Measurements from ENCODE around the gene XRCC4. TPM values are rescaled to one million over a fixed set of nuclear protein-coding genes. Genes with fewer than 3 reads are reported as not detected.

XRCC4 gene
- total and polyA plus RNA-seq, 7 donors = 1.6 to 7.9 (median 3.2) TPM

- intact Hi-C loops (cut with DNase I) = no loop called here
- no peaks in the 10 kb centered on the region for H3K9me3 ChIP-seq
- H3K4me3 ChIP-seq = no peak overlapping the region
- no peak overlapping the region for H3K27ac ChIP-seq
- H3K27me3 ChIP-seq (ENCODE audit: insufficient read depth in 3 of 3, low read length in 2 of 3) = no peaks in the 10 kb centered on the region
- H3K4me1 ChIP-seq = no peaks in the 10 kb centered on the region
- 44 to 47% (median 45%) methylated on average over 2 of the region's 2 CpGs for WGBS, 3 donors
- ATAC-seq = no peak
- H3K36me3 ChIP-seq (ENCODE audit: insufficient read depth in 1 of 2, low read depth in 1 of 2) = no peaks in the 10 kb centered on the region
- TF ChIP-seq CTCF (IDR thresholded peaks at IDR 0.05) = no peak
- no peak for DNase-seq
Observed at GRCh38 chr5:83265318-83265717, 188.0 kb downstream of the XRCC4 start.

- no peak overlapping the region for H3K27ac ChIP-seq
- no peaks in the 10 kb centered on the region for H3K36me3 ChIP-seq (ENCODE audit: insufficient read depth in 1 of 2, low read depth in 1 of 2)
- no peaks in the 10 kb centered on the region for H3K27me3 ChIP-seq (ENCODE audit: insufficient read depth in 3 of 3, low read length in 2 of 3)
- no peak for TF ChIP-seq CTCF (IDR thresholded peaks at IDR 0.05)
- H3K9me3 ChIP-seq = no peaks in the 10 kb centered on the region
- DNase-seq (no peak), ATAC-seq (no peak)
- no peak overlapping the region for H3K4me3 ChIP-seq
- 55 to 62% (median 61%) methylated on average over 1 of the region's 1 CpG for WGBS, 3 donors
- intact Hi-C loops (cut with DNase I) = no loop called here
- no peaks in the 10 kb centered on the region for H3K4me1 ChIP-seq
Observed at GRCh38 chr5:83270311-83270710, 193.0 kb downstream of the XRCC4 start.

- TF ChIP-seq CTCF (IDR thresholded peaks at IDR 0.05) = no peak
- WGBS, 3 donors = 26 to 42% (median 34%) methylated on average over 4 of the region's 4 CpGs
Observed at GRCh38 chr5:83277154-83277553, 199.8 kb downstream of the XRCC4 start.

DNA sequence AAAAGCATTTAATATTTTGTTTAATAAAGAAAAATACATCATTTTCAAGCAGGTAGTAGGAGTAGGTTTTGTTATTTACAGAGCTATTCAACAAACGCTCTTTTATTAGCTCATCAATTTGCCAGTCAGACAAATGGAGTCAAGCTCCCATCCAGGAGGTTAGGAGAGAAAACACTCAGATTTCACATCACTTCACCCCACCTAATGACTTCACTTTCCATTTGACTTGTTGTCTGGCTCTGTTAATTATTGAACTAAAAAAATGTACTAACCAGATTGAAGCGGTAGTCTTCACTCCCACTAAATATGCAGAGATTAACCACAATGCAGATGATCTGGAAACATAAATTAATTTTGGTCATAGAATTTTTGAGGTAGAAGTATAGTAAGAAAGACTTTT, 200.6 kb downstream of the XRCC4 start:
- H3K4me3 ChIP-seq = no peak overlapping the region
- H3K9me3 ChIP-seq = no peaks in the 10 kb centered on the region
- intact Hi-C loops (cut with DNase I) = no loop called here
- H3K4me1 ChIP-seq = no peaks in the 10 kb centered on the region
- H3K36me3 ChIP-seq (ENCODE audit: insufficient read depth in 1 of 2, low read depth in 1 of 2) = no peaks in the 10 kb centered on the region
- no peak overlapping the region for H3K27ac ChIP-seq
- TF ChIP-seq CTCF (IDR thresholded peaks at IDR 0.05) = no peak
- ATAC-seq (no peak), DNase-seq (no peak)
- no peaks in the 10 kb centered on the region for H3K27me3 ChIP-seq (ENCODE audit: insufficient read depth in 3 of 3, low read length in 2 of 3)
- 91 to 92% (median 91%) methylated on average over 2 of the region's 2 CpGs for WGBS, 3 donors

More at GRCh38 chr5:83277154-83277553, 199.8 kb downstream of the XRCC4 start:
- Histone ChIP-seq H3K27ac (no peak overlapping the region), H3K27me3 (ENCODE audit: insufficient read depth in 3 of 3, low read length in 2 of 3) (no peaks in the 10 kb centered on the region), H3K36me3 (ENCODE audit: insufficient read depth in 1 of 2, low read depth in 1 of 2) (no peaks in the 10 kb centered on the region), H3K4me3 (no peak overlapping the region), H3K4me1 (no peaks in the 10 kb centered on the region), H3K9me3 (no peaks in the 10 kb centered on the region)
- ATAC-seq (no peak), DNase-seq (no peak)
- intact Hi-C loops (cut with DNase I) = no loop called here

DNA sequence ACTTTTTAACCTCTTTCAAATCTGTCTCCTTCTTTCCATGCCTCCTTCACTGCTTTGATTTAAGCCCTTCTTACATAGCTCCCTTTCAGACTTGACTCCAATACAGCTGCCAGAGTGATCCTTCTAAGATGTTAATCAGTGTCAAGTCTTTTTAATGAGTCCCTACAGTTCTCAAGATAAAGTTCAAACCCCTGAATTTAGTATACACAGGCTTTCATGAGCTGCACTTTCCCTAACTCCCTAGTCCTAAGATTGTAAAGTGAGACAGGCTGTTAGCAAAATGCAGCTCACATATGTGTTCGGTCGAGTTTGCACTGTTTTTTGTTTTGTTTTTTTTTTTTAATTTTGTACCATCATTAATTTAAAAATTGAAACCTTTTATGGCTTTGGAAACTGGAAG, 203.8 kb downstream of the XRCC4 start:
- intact Hi-C loops (cut with DNase I) = no loop called here
- Histone ChIP-seq H3K27me3 (ENCODE audit: insufficient read depth in 3 of 3, low read length in 2 of 3) (no peaks in the 10 kb centered on the region), H3K36me3 (ENCODE audit: insufficient read depth in 1 of 2, low read depth in 1 of 2) (no peaks in the 10 kb centered on the region), H3K4me1 (no peaks in the 10 kb centered on the region), H3K4me3 (no peak overlapping the region), H3K27ac (no peak overlapping the region), H3K9me3 (no peaks in the 10 kb centered on the region)
- 57 to 75% (median 74%) methylated on average over 2 of the region's 2 CpGs for WGBS, 3 donors
- DNase-seq (no peak), ATAC-seq (no peak)
- TF ChIP-seq CTCF (IDR thresholded peaks at IDR 0.05) = no peak

Measured in psoas muscle (tissue), 8 donors.